PC-9 (cell line): ENCODE results near the gene CPOX. TPM values are rescaled to one million over a fixed set of nuclear protein-coding genes. Genes with fewer than 3 reads are reported as not detected.

ENCODE experiments used
- BruUV-seq: library from RNA; stranded (reverse); fragments of 400-500 nt; replicated peaks from 2 replicates; lab custom pipeline; 2021; lab: Mats Ljungman, UMichigan
- CTCF ChIA-PET: fragments of 300-600 bp; sonication (Branson Sonifier 250); formaldehyde crosslinking; loops from one replicate; lab custom pipeline; 2022; ENCODE audit warnings: antibody characterized with exemption; lab: Charles Lee
- POLR2A ChIA-PET: fragments of 300-600 bp; sonication (Branson Sonifier 250); formaldehyde crosslinking; loops from one replicate; lab custom pipeline; 2022; ENCODE audit warnings: antibody characterized with exemption; ENCODE audit not compliant: unreplicated experiment; lab: Charles Lee
- DNase-seq, 2 experiments: peaks; one replicate each; pipeline versions ENCODE4 v3.0.0 to v3.0.0-alpha.2; 2015 to 2022; ENCODE audit warnings: mixed read lengths in 1 of 2
- H2AFZ ChIP-seq: fragments of 200-600 bp; sonication (generic); 2 replicates; pipeline ENCODE4 v1.8.1; 2017; ENCODE audit warnings: antibody characterized with exemption
- H3F3A ChIP-seq: fragments of 200-600 bp; sonication (generic); 2 replicates; pipeline ENCODE4 v1.8.1; 2017; ENCODE audit warnings: antibody characterized with exemption, mild to moderate bottlenecking, low read depth; ENCODE audit not compliant: insufficient read depth
- H3K27ac ChIP-seq: fragments of 200-600 bp; sonication (generic); 2 replicates; pipeline ENCODE4 v1.6.1; 2016; ENCODE audit warnings: mixed run types
- H3K27me3 ChIP-seq: fragments of 200-600 bp; sonication (generic); 2 replicates; pipeline ENCODE4 v1.6.1; 2016; ENCODE audit warnings: low read depth, mixed run types; ENCODE audit not compliant: insufficient read depth
- H3K36me3 ChIP-seq: fragments of 200-600 bp; sonication (generic); 2 replicates; pipeline ENCODE4 v1.6.1; 2016; ENCODE audit warnings: low read depth, mixed run types
- H3K4me1 ChIP-seq: fragments of 200-600 bp; sonication (generic); replicated peaks from 2 replicates; pipeline ENCODE4 v1.6.1; 2016; ENCODE audit warnings: mixed run types; ENCODE audit not compliant: insufficient read depth
- H3K4me2 ChIP-seq: fragments of 200-600 bp; sonication (generic); 2 replicates; pipeline ENCODE4 v1.6.1; 2017; ENCODE audit warnings: mixed run types
- H3K4me3 ChIP-seq: fragments of 200-600 bp; sonication (generic); 2 replicates; pipeline ENCODE4 v1.6.1; 2016; ENCODE audit warnings: mixed run types
- H3K79me2 ChIP-seq: fragments of 200-600 bp; sonication (generic); 2 replicates; pipeline ENCODE4 v1.6.1; 2017; ENCODE audit warnings: low read depth, mixed run types
- H3K9me2 ChIP-seq: fragments of 200-600 bp; sonication (generic); 2 replicates; pipeline ENCODE4 v1.8.1; 2017; ENCODE audit warnings: mild to moderate bottlenecking; ENCODE audit not compliant: insufficient read depth
- H3K9me3 ChIP-seq: fragments of 200-600 bp; sonication (generic); 2 replicates; pipeline ENCODE4 v1.8.1; 2016; ENCODE audit warnings: low read depth; ENCODE audit not compliant: insufficient read depth
- H4K20me1 ChIP-seq: fragments of 200-600 bp; sonication (generic); 2 replicates; pipeline ENCODE4 v1.8.1; 2017; ENCODE audit not compliant: insufficient read depth
- EZH2 ChIP-seq: fragments of 200-600 bp; sonication (generic); IDR thresholded peaks from 2 replicates; pipeline ENCODE4 v1.8.0; 2017; ENCODE audit warnings: antibody characterized with exemption, low read depth
- intact Hi-C: fragments of 100-400 bp; cut with micrococcal nuclease; formaldehyde crosslinking; loops from one replicate; pipeline ENCODE4 v1.10.0; 2022; ENCODE audit not compliant: unreplicated experiment
- total RNA-seq: library from RNA; stranded (reverse); gene quantifications from 2 replicates; pipeline ENCODE4 v1.2.3, GENCODE V29; 2021
- TF ChIP-seq, protein P1 (sequence below): fragments of 200-600 bp; sonication (generic); conservative IDR thresholded peaks from 2 replicates; pipeline ENCODE4 v1.6.1; 2017; ENCODE audit warnings: mixed run types, antibody characterized with exemption, mild to moderate bottlenecking, moderate library complexity

Gene CPOX
- total RNA-seq, 1 experiment from 2014 or later: 30.4 TPM

DNA sequence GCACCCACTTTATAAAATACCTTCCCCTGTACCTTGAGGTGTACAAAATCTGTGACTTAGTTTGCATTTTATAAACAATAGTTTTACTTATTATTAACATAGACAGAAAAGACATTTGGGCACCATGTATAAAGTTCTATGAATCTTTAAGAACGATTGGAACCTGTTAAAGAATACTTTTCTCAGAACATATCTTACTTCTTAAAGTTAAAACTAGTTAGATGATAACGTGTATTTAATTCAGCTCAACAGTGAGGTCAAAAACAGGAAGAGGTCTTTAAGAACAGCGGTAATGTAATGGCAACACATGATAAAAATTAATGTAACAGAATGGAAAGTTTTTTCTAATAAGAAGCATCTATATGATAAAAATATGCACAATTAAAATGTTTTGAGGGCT is 25.0 kb downstream of the CPOX start:
- Histone ChIP-seq H4K20me1 (no peaks in the 10 kb centered on the region), H3F3A (peaks cover 13% of the 10 kb centered on the region; the same call in 1 of the 2 replicates), H3K4me3 (no peak overlapping the region), H3K27me3 (no peaks in the 10 kb centered on the region), H3K9me3 (no peaks in the 10 kb centered on the region), H3K9me2 (no peaks in the 10 kb centered on the region), H3K79me2 (no peaks in the 10 kb centered on the region), H3K4me1 (peaks cover 25% of the 10 kb centered on the region), H3K36me3 (no peaks in the 10 kb centered on the region), H3K4me2 (no peak overlapping the region), H3K27ac (no peak overlapping the region), H2AFZ (no peak overlapping the region)
- intact Hi-C loops: no loop called here
- BruUV-seq: no TSS peak
- TF ChIP-seq, protein P1, sequence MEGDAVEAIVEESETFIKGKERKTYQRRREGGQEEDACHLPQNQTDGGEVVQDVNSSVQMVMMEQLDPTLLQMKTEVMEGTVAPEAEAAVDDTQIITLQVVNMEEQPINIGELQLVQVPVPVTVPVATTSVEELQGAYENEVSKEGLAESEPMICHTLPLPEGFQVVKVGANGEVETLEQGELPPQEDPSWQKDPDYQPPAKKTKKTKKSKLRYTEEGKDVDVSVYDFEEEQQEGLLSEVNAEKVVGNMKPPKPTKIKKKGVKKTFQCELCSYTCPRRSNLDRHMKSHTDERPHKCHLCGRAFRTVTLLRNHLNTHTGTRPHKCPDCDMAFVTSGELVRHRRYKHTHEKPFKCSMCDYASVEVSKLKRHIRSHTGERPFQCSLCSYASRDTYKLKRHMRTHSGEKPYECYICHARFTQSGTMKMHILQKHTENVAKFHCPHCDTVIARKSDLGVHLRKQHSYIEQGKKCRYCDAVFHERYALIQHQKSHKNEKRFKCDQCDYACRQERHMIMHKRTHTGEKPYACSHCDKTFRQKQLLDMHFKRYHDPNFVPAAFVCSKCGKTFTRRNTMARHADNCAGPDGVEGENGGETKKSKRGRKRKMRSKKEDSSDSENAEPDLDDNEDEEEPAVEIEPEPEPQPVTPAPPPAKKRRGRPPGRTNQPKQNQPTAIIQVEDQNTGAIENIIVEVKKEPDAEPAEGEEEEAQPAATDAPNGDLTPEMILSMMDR: no peak
- TF ChIP-seq EZH2: no peak
- ChIA-PET CTCF (no interaction called here), POLR2A (no interaction called here)
- DNase-seq: no peak

DNA sequence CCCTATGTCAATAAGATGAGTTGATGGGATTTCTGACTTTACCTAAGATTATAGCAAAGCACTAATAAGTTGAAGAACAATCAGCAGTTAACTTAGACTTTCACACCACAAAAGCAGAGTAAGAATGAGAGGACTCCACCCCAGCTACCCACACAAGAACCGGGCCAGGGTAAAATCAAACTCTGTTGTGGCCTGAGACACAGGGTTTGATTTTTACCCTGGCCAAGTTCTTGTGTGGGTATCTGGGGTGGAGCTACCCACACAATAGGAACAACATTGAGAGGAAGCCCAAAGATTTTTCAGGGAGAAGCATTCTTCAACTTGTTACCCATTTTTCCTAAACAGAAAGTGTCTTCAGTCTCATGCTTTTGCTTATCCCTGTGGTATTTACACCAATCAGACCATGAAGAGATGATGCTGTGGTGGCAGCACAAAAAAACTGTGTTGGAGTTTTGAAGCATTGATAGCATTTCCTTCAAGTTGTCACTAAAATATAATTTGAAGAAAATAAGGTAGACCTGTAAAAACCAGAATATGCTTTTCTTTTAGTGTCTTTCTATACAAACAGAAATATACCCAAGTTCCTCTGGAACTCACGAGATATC is 25.6 kb downstream of the CPOX start:
- ChIA-PET CTCF (no interaction called here), POLR2A (no interaction called here)
- DNase-seq: peak in 1 of 2 experiments; percentile 20
- Histone ChIP-seq H2AFZ (no peak overlapping the region), H3K27ac (no peak overlapping the region), H3F3A (peaks cover 17% of the 10 kb centered on the region; the same call in 1 of the 2 replicates), H3K4me1 (peaks cover 25% of the 10 kb centered on the region), H3K79me2 (no peaks in the 10 kb centered on the region), H3K9me2 (no peaks in the 10 kb centered on the region), H3K36me3 (no peaks in the 10 kb centered on the region), H3K27me3 (no peaks in the 10 kb centered on the region), H3K4me3 (no peak overlapping the region), H3K9me3 (no peaks in the 10 kb centered on the region), H3K4me2 (no peak overlapping the region), H4K20me1 (no peaks in the 10 kb centered on the region)
- intact Hi-C loops: no loop called here
- TF ChIP-seq, protein P1: no peak
- no peak for TF ChIP-seq EZH2
- no TSS peak for BruUV-seq

DNA sequence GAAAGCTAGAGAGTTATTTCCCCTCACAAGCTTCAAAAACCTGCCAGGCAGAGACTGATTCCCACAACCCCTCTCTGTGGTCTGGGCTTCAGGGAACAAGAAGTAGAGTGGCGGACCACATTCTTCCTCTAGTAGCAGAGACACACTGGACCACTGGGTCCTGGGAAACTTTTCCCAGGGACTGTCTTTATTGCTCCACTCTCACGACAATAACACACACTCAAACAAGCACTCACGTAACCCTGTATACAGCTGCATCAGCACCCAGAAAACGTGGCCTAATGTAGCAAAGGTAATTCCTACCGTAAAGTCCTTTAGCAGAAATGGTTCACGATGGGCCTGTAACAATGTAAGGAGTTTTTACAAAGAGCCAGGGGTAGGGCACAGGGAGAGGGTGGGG is 27.6 kb downstream of the CPOX start:
- H3K27me3 ChIP-seq: no peaks in the 10 kb centered on the region
- H2AFZ ChIP-seq: no peak overlapping the region
- H4K20me1 ChIP-seq: no peaks in the 10 kb centered on the region
- no TSS peak for BruUV-seq
- no peaks in the 10 kb centered on the region for H3K79me2 ChIP-seq
- H3K4me3 ChIP-seq: no peak overlapping the region
- peak in 1 of 2 experiments; percentile 21 for DNase-seq
- ChIA-PET CTCF (interaction anchor here (0.6 kb wide), 1 partner anchor 539 kb away, joined by 6 read pairs; no protein-coding TSS in a partner anchor), POLR2A (no interaction called here)
- no peak overlapping the region for H3K27ac ChIP-seq
- peaks cover 17% of the 10 kb centered on the region; the same call in 1 of the 2 replicates for H3F3A ChIP-seq
- TF ChIP-seq, protein P1: no peak
- TF ChIP-seq EZH2: no peak
- intact Hi-C loops: no loop called here
- H3K9me3 ChIP-seq: no peaks in the 10 kb centered on the region
- no peak overlapping the region for H3K4me2 ChIP-seq
- H3K36me3 ChIP-seq: no peaks in the 10 kb centered on the region
- peaks cover 37% of the 10 kb centered on the region for H3K4me1 ChIP-seq
- H3K9me2 ChIP-seq: no peaks in the 10 kb centered on the region
